IPS DF 6.9 (cell line): ENCODE measurements around the gene COPS6.

Source experiments
- DNase-seq: peaks from one replicate; pipeline ENCODE4 v3.0.0-alpha.2; 2013; ENCODE audit warnings: low read depth, low spot score
- H3K27ac ChIP-seq: one replicate; pipeline ENCODE4 v1.5.1; 2013; ENCODE audit warnings: low read length, control low read depth
- H3K27me3 ChIP-seq: 2 replicates; pipeline ENCODE4 v1.6.1; 2013; ENCODE audit warnings: mild to moderate bottlenecking, low read length; ENCODE audit not compliant: control insufficient read depth, insufficient read depth
- H3K36me3 ChIP-seq: 2 replicates; pipeline ENCODE4 v1.6.1; 2013; ENCODE audit warnings: low read length; ENCODE audit not compliant: control insufficient read depth, insufficient read depth
- H3K4me1 ChIP-seq: 2 replicates; pipeline ENCODE4 v1.6.1; 2013; ENCODE audit warnings: low read length; ENCODE audit not compliant: control insufficient read depth, insufficient read depth
- H3K4me3 ChIP-seq: 2 replicates; pipeline ENCODE4 v1.5.1; 2013; ENCODE audit warnings: mild to moderate bottlenecking, low read length
- H3K9me3 ChIP-seq: 2 replicates; pipeline ENCODE4 v1.6.1; 2013; ENCODE audit warnings: low read length, inconsistent platforms; ENCODE audit not compliant: control insufficient read depth, insufficient read depth
- WGBS: extraction: QIAGEN DNeasy Blood & Tissue Kit; methylation state at CpG from one replicate; pipeline ENCODE4 v1.1.7; 2013; ENCODE audit warnings: mixed read lengths, missing lambda C conversion rate; ENCODE audit not compliant: insufficient read length, insufficient coverage; 5-methylcytosine and 5-hydroxymethylcytosine counted together

The COPS6 gene

DNA sequence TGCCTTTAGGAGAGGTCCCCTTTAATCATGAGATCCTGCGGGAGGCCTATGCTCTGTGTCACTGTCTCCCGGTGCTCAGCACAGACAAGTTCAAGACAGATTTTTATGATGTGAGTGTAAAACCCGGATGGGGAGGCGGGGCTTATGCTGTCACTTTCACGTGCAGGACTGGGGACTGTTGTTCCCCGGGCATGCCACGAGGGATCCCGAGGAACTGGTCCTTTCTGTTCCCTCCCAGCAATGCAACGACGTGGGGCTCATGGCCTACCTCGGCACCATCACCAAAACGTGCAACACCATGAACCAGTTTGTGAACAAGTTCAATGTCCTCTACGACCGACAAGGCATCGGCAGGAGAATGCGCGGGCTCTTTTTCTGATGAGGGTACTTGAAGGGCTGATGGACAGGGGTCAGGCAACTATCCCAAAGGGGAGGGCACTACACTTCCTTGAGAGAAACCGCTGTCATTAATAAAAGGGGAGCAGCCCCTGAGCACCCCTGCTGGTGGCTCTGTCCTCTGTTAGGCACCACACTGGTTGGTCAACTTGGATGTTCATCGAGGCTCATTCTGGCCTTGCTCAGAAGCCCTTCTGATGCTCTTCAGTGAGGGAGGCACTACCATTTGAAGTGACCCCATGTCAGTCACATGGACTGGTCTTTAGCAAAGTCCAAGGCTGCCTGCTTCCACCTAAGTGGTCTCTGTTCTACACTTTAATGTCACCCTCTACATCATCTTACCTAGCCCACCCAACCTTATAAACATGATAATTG is 2.8 kb downstream of the COPS6 start:
- Histone ChIP-seq H3K27me3 (no peaks in the 10 kb centered on the region), H3K36me3 (peaks cover 53% of the 10 kb centered on the region), H3K4me3 (no peak overlapping the region), H3K9me3 (no peaks in the 10 kb centered on the region), H3K4me1 (no peaks in the 10 kb centered on the region), H3K27ac (no peak overlapping the region)
- DNase-seq: no peak
- no CpG with 5 or more reads among the region's 19 CpGs for WGBS

DNA sequence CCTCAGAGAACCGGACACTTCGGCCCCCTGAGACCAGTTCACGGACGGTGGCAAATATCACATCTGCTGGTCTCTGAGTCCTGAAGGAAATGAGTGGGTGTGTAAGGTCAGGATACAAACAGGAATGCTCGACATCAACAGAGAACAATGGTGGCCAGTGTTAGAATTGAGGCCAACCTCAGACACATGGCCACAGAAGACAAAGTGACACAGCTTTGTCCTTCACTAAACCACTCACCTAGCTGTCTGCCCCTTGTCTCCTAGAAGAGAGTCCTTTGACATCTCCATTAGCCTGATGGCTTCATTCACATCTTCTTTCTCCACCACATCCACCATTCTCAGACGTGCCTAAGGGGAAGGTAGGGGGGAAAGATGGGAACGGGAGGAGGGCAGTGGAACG is 4.3 kb downstream of the COPS6 start:
- Histone ChIP-seq H3K27ac (no peak overlapping the region), H3K4me3 (no peak overlapping the region), H3K27me3 (no peaks in the 10 kb centered on the region), H3K36me3 (peaks cover 64% of the 10 kb centered on the region), H3K9me3 (no peaks in the 10 kb centered on the region), H3K4me1 (no peaks in the 10 kb centered on the region)
- WGBS: no CpG with 5 or more reads among the region's 8 CpGs
- DNase-seq: no peak

DNA sequence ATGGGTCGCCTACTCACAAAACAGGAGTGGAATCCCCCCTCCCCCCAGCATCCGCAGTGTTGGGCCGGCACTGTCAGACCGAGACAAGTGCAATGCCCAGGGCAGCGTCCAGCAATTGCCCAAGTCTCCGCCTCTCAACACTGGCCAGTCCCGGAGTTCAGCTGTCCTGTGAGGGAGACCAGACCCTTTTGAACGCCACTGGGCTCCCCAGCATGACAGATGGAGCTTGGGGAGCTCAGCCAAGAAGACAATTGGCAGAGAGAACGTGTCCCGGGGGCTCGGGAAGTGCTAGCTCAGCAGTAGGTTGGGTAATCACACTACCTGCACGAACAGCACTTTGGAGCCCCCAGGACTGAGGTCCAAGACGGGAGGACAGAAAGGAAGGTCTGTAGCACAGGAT is 4.7 kb downstream of the COPS6 start:
- WGBS: no CpG with 5 or more reads among the region's 13 CpGs
- H3K27me3 ChIP-seq: no peaks in the 10 kb centered on the region
- H3K36me3 ChIP-seq: peaks cover 68% of the 10 kb centered on the region
- no peak overlapping the region for H3K27ac ChIP-seq
- no peak for DNase-seq
- no peaks in the 10 kb centered on the region for H3K4me1 ChIP-seq
- H3K4me3 ChIP-seq: no peak overlapping the region
- H3K9me3 ChIP-seq: no peaks in the 10 kb centered on the region

DNA sequence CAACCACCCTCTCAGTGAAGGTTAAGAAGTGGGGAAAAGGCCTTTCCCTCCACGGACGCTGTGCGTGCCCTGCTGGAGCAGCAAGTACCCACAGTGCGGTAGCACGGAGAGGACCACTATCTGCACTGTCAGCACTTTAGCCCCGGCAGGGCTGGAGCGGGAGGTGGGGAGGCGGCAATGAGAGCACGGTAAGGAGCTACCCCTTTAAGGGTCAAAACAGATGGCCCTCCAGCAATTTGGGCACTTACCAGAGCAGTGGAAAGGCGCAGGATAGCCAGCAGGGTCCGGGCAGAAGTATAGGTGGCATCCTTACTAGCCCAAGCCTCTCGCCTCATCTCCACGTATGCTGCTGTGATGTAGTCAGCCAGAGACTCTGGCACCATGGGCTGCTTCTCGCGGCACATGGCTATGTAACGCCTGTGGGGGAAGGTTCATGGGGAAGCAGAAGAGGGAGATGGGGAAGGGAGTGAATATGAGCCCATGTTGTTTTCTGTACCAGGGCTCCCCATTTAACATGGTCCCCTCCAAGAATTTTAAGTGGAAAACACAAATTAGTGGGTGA is 5.2 kb downstream of the COPS6 start:
- Histone ChIP-seq H3K36me3 (peaks cover 74% of the 10 kb centered on the region), H3K9me3 (no peaks in the 10 kb centered on the region), H3K27me3 (no peaks in the 10 kb centered on the region), H3K4me1 (no peaks in the 10 kb centered on the region), H3K4me3 (no peak overlapping the region), H3K27ac (no peak overlapping the region)
- DNase-seq: no peak
- WGBS: no CpG with 5 or more reads among the region's 16 CpGs

DNA sequence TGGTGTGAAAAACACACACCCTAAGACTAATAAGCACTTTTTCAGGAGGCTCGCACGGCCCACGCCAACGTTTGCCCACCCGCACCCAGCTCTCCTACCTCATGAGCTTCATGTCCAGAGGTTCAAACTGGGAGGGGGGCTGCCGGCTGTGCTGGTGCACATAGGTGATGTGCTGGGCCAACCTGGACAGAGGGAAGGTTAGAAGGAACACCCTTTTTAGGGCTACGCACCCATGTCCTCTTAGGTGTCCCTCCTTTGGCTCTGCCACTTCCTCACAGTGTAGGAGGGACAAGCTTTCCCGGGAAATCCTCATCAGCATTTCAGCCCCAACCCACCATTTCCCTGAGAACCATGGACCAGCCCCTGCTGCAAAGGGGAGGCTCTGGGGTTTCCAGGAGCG is 6.5 kb downstream of the COPS6 start:
- no peak overlapping the region for H3K27ac ChIP-seq
- H3K4me3 ChIP-seq: no peak overlapping the region
- WGBS: no CpG with 5 or more reads among the region's 9 CpGs
- no peak for DNase-seq
- H3K9me3 ChIP-seq: no peaks in the 10 kb centered on the region
- no peaks in the 10 kb centered on the region for H3K27me3 ChIP-seq
- peaks cover 80% of the 10 kb centered on the region for H3K36me3 ChIP-seq
- no peaks in the 10 kb centered on the region; the same call in 1 of the 2 replicates for H3K4me1 ChIP-seq

DNA sequence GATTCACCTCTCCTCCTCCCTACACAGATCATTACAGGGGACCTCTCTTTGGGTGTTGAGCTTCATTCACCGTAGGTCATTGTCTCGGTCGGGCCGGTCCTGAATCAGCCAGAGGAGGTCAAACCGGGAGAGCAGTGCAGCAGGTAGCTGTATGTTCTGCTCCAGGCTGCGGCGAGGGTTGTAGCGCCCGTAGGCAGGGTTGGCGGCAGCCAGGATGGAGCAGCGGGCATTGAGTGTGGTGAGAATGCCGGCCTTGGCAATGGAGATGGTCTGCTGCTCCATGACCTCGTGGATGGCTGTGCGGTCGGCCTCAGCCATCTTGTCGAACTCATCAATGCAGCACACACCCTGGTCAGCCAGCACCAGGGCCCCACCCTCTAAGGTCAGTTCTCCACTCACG is 6.9 kb downstream of the COPS6 start:
- Histone ChIP-seq H3K36me3 (peaks cover 78% of the 10 kb centered on the region), H3K9me3 (no peaks in the 10 kb centered on the region), H3K4me3 (no peak overlapping the region), H3K27me3 (no peaks in the 10 kb centered on the region), H3K27ac (no peak overlapping the region), H3K4me1 (no peaks in the 10 kb centered on the region; the same call in 1 of the 2 replicates)
- no CpG with 5 or more reads among the region's 17 CpGs for WGBS
- DNase-seq: no peak

DNA sequence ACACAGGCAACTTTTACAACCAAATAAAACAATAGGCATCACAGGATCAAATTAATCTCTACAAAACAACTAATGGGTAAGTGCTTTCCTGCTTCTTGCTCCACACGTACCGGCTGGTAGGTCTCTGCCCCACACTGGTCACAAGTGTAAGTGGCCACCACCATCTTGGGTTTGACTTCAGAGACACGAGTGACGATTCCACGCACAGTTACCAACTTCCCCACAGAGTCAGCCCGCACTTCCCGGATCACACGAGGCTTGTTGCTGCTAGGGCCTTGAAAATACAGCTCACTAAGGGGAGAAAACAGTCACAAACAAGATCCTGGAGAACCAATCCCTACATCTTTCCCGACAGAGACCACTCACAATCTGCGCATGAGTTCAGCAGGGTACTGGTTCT is 10.1 kb downstream of the COPS6 start:
- DNase-seq: no peak
- Histone ChIP-seq H3K36me3 (peaks cover 46% of the 10 kb centered on the region), H3K9me3 (no peaks in the 10 kb centered on the region), H3K27ac (no peak overlapping the region), H3K4me1 (no peaks in the 10 kb centered on the region; the same call in 1 of the 2 replicates), H3K4me3 (no peak overlapping the region), H3K27me3 (no peaks in the 10 kb centered on the region)
- no CpG with 5 or more reads among the region's 10 CpGs for WGBS

DNA sequence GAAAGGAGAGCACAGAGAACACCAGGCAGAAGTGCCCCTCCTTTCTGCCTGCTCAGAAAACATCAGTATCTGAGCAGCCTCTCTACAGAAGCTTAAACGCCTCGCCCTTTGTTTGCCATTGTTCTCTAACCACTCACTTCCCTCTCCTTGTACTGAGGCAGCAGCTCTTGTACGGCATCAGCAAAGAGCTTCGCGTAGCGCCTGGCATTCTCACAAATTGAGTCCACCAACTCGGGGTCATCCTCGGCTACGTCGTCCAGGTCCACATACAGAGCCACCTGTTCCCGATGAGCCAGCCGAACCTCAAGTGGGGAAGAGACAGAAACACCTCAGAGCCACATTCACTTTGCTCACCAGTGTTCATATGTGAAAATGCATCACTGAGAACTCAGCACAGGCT is 10.7 kb downstream of the COPS6 start:
- H3K27ac ChIP-seq: no peak overlapping the region
- no peaks in the 10 kb centered on the region for H3K27me3 ChIP-seq
- WGBS: no CpG with 5 or more reads among the region's 12 CpGs
- no peaks in the 10 kb centered on the region for H3K9me3 ChIP-seq
- DNase-seq: no peak
- peak overlapping the region; percentile 97; the same call in 1 of the 2 replicates for H3K4me3 ChIP-seq
- H3K4me1 ChIP-seq: no peaks in the 10 kb centered on the region; the same call in 1 of the 2 replicates
- H3K36me3 ChIP-seq: peaks cover 43% of the 10 kb centered on the region

DNA sequence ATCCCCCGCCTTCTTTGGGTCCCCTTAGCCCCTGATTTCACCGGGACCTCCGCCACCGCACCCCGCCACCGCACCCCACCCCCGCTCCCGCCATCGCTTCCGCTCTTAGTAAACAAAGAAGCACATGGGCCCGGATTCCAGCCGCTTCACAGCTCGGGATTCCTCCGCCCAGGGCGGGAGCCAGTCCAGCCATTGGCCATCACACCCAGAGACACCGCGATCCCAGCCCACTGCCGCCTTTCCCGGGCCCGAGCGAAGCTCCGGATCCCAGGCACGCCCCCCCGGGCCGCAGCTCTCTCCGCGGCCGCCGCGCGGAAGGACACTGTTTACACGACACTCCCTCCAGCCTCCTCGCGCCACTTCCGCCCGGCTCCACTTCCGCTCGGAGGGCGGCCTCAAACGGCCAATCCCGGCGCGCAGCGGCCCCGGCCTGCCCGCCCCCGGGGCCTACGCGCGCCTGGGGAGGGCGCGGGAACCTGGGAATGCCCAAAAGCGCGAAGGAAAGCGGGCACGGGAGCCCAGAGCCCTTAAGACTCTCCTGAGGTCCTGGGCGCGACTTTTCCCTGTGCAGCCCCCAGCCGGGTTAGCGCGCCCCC is 11.7 kb downstream of the COPS6 start:
- Histone ChIP-seq H3K4me1 (no peaks in the 10 kb centered on the region; the same call in 1 of the 2 replicates), H3K27me3 (no peaks in the 10 kb centered on the region), H3K4me3 (peak overlapping the region; percentile 97), H3K9me3 (no peaks in the 10 kb centered on the region), H3K27ac (no peak overlapping the region), H3K36me3 (peaks cover 36% of the 10 kb centered on the region)
- no peak for DNase-seq
- WGBS: no CpG with 5 or more reads among the region's 61 CpGs

DNA sequence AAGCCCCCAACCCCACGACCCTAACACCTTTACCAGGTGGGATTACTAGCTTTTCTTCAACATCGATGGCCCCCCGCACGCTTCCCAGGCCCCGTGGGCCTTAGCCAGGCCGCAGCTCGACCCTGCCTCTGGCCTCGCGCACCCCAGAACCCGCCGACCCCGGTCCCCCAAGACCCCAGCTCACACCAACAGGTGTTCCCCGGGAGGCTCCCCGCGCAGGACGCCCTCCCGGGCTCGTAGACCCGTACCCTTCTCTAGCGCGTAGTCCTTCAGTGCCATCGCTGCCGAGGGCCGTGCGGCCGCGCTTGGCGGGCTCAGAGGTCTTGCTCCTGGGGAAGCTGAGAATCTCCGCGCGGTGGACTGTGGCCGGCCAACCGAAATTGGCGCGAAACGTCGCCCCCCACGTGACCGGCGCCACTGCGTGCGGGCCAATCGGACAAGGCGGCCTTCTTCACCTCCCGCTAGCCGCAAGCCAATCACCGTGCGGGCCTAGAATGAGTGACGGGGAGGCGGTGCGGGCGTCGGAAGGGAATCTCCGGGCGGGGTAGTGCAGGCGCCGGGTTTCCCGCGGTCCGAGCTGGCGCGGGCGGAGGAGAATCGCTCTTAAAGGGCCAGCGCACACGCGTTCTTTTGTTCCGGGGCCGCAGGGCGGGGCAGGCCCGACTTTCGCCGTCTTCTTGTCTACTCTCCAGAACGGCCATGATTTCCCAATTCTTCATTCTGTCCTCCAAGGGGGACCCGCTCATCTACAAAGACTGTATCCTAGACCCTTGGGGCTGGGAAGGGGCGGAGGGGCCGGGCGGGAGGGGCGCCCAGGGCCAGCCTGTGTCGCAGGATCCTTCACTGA is 12.5 kb downstream of the COPS6 start, which contains the start of the genes AP4M1 and MCM7:
Gene AP4M1 (plus strand): TSS at position 628 of the 847 bp plus-strand sequence. CDS start 72 bp downstream, at position 700.
Gene MCM7 (minus strand): TSS at position 382 of the 847 bp plus-strand sequence. CDS start 103 bp downstream, at position 279.
- no peaks in the 10 kb centered on the region for H3K9me3 ChIP-seq
- H3K4me1 ChIP-seq: no peaks in the 10 kb centered on the region; the same call in 1 of the 2 replicates
- peak within 1 kb of the TSS; percentile 97 for H3K4me3 ChIP-seq
- peaks cover 34% of the 10 kb centered on the region for H3K36me3 ChIP-seq
- H3K27me3 ChIP-seq: no peaks in the 10 kb centered on the region
- no peak within 1 kb of the TSS for H3K27ac ChIP-seq
- no CpG with 5 or more reads among the region's 80 CpGs for WGBS
- DNase-seq: peak; percentile 89
